RWPE1 (cell line): ENCODE measurements around the gene NTSR1.
A peak's percentile ranks its signal among the peaks of the same experiment; 100 is the strongest.

ENCODE experiments used
- CTCF ChIA-PET: fragments of 350-600 bp; sonication (Branson Sonifier 250); formaldehyde crosslinking; extraction: SDS; loops from one replicate; lab custom pipeline; 2021; lab: Yijun Ruan, JAX
- POLR2A ChIA-PET: fragments of 400-600 bp; formaldehyde crosslinking; extraction: SDS; loops from one replicate; lab custom pipeline; 2020; ENCODE audit warnings: antibody characterized with exemption; ENCODE audit not compliant: low non-redundant PET; lab: Yijun Ruan, JAX
- DNase-seq: peaks from one replicate; pipeline ENCODE4 v3.0.0; 2012; ENCODE audit warnings: low spot score
- H3K27ac ChIP-seq: fragments of 450-650 bp; 2 replicates; pipeline ENCODE4 v1.5.1; 2017
- TF ChIP-seq, protein P1 (sequence below): fragments of 450-650 bp; conservative IDR thresholded peaks from 2 replicates; pipeline ENCODE4 v1.5.1; 2017; ENCODE audit warnings: low read depth, mild to moderate bottlenecking

The NTSR1 gene

DNA sequence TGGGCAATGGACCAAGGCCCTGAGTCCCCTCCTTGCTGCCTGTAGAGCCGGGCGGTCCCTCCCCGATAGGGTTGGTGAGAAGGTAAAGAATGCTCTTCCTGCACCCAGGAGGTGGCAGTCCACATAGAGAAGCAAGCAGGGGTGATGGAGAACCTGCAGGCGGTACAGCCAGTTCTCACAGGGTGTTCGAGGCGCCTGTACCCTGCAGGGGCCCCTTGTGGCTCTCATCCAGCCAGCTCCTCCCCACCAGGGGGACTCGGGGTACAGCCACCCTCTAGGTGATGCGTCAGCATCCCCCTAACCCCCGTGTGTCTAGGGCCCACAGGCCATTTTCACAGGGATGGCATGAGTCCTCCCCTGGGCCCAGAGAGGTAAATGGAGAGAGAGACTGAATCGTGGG, 103.1 kb downstream of the NTSR1 start:
- no peak for DNase-seq
- TF ChIP-seq, protein P1, sequence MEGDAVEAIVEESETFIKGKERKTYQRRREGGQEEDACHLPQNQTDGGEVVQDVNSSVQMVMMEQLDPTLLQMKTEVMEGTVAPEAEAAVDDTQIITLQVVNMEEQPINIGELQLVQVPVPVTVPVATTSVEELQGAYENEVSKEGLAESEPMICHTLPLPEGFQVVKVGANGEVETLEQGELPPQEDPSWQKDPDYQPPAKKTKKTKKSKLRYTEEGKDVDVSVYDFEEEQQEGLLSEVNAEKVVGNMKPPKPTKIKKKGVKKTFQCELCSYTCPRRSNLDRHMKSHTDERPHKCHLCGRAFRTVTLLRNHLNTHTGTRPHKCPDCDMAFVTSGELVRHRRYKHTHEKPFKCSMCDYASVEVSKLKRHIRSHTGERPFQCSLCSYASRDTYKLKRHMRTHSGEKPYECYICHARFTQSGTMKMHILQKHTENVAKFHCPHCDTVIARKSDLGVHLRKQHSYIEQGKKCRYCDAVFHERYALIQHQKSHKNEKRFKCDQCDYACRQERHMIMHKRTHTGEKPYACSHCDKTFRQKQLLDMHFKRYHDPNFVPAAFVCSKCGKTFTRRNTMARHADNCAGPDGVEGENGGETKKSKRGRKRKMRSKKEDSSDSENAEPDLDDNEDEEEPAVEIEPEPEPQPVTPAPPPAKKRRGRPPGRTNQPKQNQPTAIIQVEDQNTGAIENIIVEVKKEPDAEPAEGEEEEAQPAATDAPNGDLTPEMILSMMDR, result no peak
- ChIA-PET CTCF (interaction anchor here (0.6 to 1.5 kb wide), 3 partner anchors 11 to 103 kb away, joined by 3 read pairs; no protein-coding TSS in a partner anchor), POLR2A (interaction anchor here (0.6 kb wide), 1 partner anchor 1090 kb away, joined by 11 read pairs; no protein-coding TSS in a partner anchor)
- H3K27ac ChIP-seq, result peak overlapping the region; percentile 23
